Stimulated activated CD8-positive, alpha-beta memory T cell treated with anti-CD3 and anti-CD28 coated beads, Interleukin-2, amount 100 ng/mL, for 1 hour (primary cell): ENCODE measurements around the gene ZNF474.

Experiments
- DNase-seq, 2 donors: peaks; one replicate each; pipeline ENCODE4 v3.0.0-alpha.2; 2020; ENCODE audit warnings: low read depth in 2 of 2

Gene ZNF474

DNA sequence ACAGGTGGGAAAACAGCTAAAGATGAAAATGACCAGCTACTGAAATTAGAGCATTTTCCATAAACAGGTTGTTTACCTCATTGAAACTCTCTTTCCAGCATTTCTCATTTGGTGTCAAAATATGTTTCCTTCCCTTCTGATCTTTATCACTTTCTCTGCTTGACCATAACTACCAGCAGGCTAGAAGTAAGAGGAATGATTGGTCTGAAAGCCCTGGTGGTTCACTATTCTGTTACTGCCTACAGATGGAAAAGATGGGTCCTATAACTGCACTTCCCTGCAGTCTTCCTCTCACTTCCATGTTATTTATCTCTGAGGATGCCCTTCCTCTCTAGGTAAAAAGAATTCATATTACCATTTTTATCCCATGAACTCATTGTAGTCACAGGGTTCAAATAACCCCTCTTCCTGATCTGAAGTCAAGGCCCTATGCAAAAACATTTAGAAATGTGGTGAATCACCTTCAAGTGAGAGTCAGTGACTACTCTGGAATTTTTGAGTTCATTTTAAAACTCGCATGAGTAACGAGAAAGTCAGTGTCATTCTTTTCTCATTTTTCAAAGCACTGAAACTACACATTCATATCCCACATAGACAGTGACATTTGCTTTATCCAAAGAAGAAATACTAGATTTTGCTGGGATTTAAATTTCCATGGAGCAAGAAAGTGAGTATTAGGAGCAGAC is 51.7 kb downstream of the ZNF474 start:
- no peak for DNase-seq

DNA sequence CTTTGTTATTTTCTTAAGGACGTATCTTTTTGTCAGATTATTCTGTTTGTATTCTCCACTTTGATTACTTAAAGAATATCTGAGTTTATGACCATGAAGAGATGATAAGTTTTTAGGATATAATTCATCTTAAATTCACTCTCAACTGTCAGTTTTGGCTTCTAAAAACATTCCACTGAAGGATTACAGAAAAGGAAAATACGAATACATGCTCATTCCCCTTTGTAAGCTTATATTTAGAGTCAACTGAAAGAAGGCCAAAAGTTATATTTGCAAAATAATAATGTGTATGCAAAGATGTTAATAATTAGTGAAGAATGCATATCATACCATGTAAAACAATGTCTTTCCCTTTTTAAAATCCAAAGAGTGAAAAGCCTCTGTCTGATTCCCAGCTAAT is 52.5 kb downstream of the ZNF474 start:
- DNase-seq: no peak

DNA sequence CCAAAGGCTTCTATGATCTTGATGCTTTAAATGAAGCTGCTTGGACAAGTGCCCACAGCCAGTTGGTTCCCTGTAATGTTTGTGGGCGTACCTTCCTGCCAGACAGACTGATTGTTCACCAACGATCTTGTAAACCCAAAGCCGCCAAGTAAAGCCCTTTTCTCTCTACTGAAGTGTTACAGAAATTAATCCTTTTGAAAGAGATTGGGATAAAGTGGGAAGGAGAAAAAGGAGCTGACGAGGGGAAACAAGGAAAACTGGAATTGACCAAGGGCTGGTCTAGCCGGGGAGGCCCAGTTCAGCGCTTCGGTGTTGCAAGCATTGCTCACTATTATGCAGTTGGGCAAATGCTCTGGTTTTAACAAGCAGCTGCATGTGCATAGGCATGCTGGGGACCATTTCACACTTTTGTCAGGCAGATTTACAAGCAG is 53.2 kb downstream of the ZNF474 start:
- no peak for DNase-seq

DNA sequence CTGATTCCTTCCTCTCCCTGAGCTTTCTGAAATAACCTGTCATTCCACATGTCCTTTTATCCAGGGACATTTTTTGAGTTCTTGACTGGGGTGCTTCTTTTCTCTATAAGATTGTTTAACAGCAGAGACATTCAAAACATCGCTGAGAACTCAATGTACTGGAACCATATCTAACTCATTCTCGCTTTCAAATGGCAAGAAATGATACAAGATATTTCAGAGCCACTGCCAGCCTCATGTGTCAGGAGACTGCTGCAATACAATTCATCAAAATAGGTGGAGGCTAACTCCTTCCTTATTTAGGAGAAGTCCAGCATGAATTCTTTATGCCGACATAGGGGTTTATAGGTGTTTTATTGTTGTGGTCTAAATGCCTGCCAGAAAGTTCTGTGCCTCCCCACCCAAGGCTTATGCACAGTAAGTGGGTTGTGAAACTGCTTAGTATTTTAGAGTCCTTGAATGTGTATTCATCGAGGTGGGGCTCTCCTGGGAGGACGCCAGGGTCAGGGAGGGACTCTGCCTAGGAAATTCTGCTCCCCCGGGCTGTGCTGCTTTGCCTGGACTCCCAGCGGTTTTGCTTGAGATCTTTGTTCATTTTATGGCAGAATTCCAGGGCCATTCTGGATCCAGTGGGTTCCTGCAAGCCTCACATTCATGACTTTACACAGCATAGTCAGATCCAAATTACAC is 53.9 kb downstream of the ZNF474 start:
- no peak for DNase-seq

DNA sequence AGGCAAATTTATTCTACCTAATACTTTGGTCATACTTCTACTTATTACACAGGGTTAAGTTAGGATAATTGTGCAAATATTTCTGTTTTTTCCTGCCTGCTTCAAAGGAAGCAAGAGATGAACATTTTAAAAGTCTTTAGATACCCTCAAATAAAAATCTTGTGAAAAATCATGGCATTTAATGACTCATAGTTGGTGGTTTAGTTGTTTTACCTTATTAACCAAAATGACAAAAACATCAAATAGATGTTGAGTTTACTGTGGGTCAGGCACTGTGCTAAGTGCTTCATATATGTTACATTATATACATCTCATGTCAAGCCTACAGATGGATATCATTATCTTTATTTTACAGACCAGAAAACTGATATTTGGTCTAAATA is 54.4 kb downstream of the ZNF474 start:
- DNase-seq: no peak

DNA sequence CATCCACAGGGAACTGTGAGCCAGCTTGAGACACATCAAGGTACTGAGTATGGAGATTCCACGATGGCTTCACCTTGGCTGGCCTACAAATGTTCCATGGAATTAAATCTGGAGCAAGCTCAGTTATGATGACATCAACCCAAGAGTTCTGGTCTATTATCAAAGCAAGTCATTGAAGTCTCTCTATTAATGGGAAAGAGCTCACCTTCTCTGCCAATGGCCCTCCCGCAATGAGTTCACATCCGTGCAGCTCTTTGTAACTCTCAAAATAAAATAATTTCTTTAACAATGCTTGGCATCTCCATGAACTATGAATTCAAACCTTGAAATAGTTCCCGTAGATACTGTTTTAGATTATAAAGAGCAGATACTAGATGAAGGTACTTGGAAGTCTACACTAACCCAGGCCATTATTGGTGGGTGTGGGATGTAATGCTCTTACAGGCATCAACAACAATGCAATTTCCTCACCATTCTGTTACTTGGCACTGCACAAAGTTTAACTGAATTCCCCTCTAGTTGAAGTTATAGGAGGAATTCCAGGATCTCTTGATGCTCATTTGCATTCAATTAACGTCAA is 55.4 kb downstream of the ZNF474 start:
- DNase-seq: no peak

DNA sequence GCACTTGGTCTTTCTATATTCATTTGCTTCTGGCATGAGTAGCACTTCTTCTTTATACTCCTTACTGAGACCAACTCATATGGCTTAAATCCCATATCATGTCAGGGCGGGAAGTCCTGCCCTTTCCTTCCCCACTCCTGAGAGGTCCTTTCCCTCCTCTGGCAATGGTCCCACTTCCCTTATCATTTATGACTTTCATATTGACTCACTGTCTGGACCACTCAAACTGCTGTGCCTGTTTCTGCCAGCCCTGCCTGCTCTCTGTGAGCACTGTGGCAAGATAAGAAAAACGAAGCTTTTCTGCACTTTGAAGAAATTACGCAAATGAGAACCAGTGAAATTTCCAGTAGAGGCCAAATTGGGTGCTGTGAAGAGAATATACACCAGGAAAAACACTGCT is 58.1 kb downstream of the ZNF474 start:
- no peak for DNase-seq

DNA sequence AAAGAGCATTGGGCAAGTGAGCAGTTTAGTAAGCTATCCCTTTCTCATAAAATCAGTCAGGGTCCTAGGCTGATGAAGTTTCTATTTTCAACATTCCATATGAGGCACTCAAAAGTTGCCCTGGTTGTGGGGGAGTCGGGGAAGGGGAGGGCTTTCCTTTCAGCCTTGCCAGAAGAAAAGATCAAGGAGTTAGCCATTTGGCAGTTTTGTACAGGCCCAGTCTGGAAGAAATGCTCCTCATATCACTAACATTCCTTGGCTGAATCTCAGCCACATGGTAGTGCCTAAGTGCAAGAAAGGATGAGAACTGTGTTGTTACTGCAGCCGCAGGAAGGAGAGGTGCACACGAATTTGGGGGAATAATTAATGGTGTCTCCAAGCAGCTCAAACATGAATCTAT is 60.8 kb downstream of the ZNF474 start:
- DNase-seq: no peak

DNA sequence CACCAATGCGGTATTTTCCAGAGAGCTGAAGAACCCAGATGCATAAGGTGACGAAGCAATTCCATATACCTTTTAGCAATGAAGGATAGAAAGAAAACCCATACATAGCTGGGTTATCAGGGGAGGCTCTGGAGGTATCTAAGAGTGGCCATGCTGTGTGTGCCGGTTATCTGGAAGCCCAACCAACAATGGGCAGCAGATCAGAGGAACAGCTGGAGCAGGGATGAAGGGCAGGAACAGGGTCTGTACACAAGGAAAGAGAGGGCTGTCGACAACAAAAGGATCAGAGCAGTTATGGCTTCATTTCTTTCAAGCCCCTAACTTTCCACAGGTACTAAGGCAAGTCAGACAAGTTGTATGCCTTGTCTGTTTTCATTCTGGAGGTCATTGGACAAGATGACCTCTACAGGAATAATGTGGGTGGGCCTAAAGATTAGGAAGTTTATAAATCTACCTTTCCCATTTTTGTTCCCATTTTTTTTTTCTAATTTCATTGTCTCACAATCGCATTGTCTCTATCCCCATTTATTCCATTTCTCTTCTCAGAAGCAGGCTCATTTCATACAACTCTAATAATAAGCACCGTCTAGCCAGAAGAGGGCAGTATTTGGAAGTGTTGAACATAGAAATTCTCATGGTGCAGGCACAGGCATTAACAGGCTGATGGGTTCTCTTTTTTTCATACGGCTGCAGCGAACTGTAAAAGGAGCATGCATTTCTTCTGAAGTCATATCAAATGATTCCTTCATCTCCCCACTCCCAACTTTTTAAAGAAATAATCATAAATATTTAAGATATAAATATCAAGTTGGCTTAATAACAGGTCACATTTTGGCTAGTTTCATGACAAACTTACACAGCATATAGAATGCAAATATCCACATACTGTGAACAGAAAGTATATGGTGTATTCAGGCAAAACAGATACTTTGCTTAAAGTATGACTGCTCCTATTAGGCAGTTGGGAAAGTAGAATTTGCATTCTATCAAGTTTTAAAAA is 63.5 kb downstream of the ZNF474 start:
- DNase-seq: no peak

DNA sequence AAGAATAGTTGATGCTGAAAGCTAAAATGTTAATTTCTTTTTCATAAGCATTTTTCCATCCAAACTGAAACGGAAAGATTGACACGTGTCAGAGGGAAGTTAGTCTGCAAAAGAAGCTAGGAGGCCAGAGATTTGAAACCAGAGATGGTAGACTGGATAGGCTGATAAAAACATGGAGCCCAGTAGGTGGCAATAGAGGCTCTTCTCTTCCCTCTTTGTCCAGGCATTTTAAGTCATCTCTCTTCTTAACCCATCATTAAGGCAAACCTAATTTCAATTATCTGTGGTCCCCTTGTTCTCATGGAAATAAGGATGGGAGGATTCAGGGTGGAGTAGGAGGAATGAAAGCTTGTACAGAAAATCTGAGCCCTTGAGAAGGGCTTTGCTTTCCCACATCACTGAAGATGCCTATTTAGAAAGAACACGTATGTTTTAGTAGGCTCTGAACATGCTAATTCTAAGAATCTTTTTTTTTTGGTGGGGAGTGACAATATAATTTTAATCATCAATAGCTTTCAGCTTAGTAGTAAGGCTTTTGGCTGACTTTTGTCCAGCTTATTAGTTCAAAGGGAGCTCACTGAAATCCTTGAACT is 66.6 kb downstream of the ZNF474 start:
- DNase-seq: no peak

DNA sequence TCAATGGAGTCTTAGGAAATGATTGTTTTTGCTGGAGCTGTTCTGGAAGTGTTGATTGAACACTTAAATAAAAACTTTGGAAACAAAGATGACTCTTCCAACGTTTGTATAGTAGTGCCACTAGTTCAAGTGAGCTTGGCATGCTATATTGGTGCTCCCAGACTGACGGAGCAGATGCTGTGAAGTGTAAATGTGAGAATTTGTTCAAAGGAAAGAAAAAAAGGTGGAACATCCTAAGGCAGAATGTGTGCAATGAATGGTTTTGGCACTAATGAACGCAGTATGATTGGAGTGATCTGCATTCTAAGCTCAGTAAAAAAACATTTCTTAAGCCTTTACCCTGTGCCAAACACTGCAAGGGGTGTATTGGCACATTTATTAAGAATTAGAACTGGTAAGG is 69.8 kb downstream of the ZNF474 start:
- no peak for DNase-seq

DNA sequence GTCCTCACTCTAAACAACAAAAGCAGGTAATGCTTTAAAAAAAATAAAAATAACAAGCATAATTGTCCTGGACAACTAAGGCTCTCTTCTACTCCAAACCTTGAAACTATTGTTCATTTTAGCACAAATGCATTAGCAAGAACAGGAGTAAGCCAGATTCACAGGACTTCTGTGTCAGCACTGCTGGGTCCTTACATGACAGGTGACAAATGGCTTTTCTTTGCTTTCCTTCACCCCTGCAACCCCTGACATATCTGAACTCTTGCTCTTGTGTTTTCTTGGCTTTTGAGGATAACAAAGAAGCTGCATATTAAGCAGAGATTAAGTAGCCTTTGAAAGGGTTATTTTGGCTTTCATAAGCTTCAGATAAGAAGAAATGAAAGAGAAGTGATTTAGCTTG is 71.1 kb downstream of the ZNF474 start:
- DNase-seq: no peak

DNA sequence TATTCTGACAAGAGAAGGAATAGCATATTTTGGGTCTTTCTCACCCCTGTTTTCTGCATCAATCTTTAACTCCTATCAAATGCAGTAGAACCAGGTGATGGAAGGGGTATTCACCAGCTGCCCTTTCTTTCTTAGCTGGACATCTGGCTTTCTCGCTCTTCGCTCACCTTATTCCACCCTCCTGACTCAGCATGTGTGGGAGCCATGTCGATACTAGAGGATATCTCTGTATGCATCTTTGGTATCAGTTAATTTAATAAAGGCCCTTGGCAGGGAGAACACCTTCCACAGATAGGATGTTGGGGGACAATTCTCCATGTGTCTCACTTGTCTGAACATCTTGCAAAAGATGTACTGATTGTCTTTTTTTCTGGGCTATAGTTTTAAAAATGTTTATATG is 71.5 kb downstream of the ZNF474 start:
- DNase-seq: no peak

DNA sequence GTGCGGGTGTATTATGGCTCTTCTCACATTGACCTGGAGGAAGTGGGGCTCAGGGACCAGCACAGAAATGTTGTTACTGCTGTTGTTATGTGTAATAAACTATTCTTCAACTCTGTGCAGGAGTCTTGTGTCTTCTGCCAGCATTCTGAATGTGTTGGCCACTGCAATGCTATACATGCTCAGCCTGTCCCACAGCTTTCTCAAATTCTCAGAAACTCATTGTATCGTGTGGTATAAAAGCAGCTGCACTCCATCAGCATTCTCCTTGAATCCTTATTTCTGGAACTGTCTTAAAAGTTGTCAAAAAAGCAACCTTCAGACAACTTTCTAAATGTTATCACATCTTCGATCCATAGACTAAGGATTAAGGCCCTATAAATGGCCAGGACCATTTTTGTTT is 72.0 kb downstream of the ZNF474 start:
- no peak for DNase-seq

DNA sequence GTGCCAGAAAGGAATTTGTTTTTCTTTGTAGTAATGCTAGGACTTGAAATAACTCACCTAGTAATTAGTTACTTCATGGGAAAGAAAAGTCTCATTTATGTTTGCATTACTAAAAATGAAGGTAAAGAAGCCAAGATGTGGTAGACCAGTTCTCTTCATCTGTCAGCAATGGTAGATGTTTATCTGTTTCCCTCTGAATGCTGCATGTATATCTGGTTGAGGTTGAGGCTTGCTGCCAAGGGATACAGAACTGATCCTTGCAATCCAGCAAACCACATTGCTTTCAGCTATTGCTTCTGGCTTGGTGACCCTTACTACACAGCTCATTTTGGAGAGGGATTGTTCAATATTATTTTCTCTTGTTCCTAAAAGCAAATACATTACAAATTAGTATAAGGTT is 73.6 kb downstream of the ZNF474 start:
- no peak for DNase-seq
